Endothelial cell of umbilical vein (primary cell): Measurements from ENCODE around the gene LSM14A. TPM values are rescaled to one million over a fixed set of nuclear protein-coding genes. Genes with fewer than 3 reads are reported as not detected.
"Not testable (repeated sequence)": the region's sequence is repeated elsewhere in the genome, so short reads cannot be mapped to it uniquely, and the experiment has no call there.

Experiments used
- BruUV-seq: library from RNA; stranded (reverse); fragments of 400-500 nt; replicated peaks from 2 replicates; lab custom pipeline; 2021; lab: Mats Ljungman, UMichigan
- CTCF ChIA-PET: fragments of 300-600, 350-600 bp; sonication (Branson Sonifier 250); formaldehyde crosslinking; loops from one replicate; lab custom pipeline; 2021; ENCODE audit warnings: antibody characterized with exemption, inconsistent platforms; lab: Charles Lee
- POLR2A ChIA-PET: fragments of 300-600, 350-600 bp; sonication (Branson Sonifier 250); formaldehyde crosslinking; loops from one replicate; lab custom pipeline; 2021; ENCODE audit warnings: antibody characterized with exemption, inconsistent platforms; lab: Charles Lee
- DNase-seq: peaks from one replicate; pipeline ENCODE4 v3.0.0-alpha.2; 2011; ENCODE audit warnings: low read depth, low spot score
- FAIRE-seq: peaks from 2 replicates; lab custom pipeline; 2011; peaks lifted over from hg19 to GRCh38; lab: Jason Lieb, UNC
- H2AFZ ChIP-seq: 2 replicates; pipeline ENCODE4 v1.6.0; 2012; ENCODE audit warnings: low read depth, low read length, control low read depth, inconsistent platforms
- H3K27ac ChIP-seq: 2 replicates; pipeline ENCODE4 v1.5.1; 2011; ENCODE audit warnings: low read depth, mild to moderate bottlenecking, control low read depth, low read length, moderate library complexity; ENCODE audit not compliant: insufficient read depth
- H3K27me3 ChIP-seq, 2 experiments: 2 replicates each; pipeline versions ENCODE4 v1.6.0 to v1.6.1; 2011; ENCODE audit warnings: low read length in 2 of 2, mixed read lengths in 1 of 2; ENCODE audit not compliant: control insufficient read depth in 2 of 2, insufficient read depth in 2 of 2
- H3K36me3 ChIP-seq, 2 experiments: 2 replicates in 1 of 2; 3 replicates in 1 of 2; pipeline ENCODE4 v1.5.1; 2011; ENCODE audit warnings: low read length in 2 of 2, mild to moderate bottlenecking in 1 of 2, moderate library complexity in 1 of 2; ENCODE audit not compliant: control insufficient read depth in 2 of 2, insufficient read depth in 2 of 2; ENCODE audit errors: extremely low read depth in 1 of 2
- H3K4me1 ChIP-seq: 3 replicates; pipeline ENCODE4 v1.5.1; 2011; ENCODE audit warnings: mild to moderate bottlenecking, low read length; ENCODE audit not compliant: control insufficient read depth, insufficient read depth; ENCODE audit errors: extremely low read depth
- H3K4me2 ChIP-seq: 2 replicates; pipeline ENCODE4 v1.6.1; 2011; ENCODE audit warnings: low read length, control low read depth, mixed read lengths; ENCODE audit not compliant: insufficient read depth
- H3K4me3 ChIP-seq, 3 experiments: fragments of 200-600 bp in 1 of 3; sonication (generic), shearing (Covaris generic) in 1 of 3; replicated peaks in 1 of 3; 2 replicates each; pipeline ENCODE4 v1.5.1; 2011 to 2016; ENCODE audit warnings: control low read depth in 3 of 3, low read length in 3 of 3, mild to moderate bottlenecking in 2 of 3, inconsistent platforms in 1 of 3, low read depth in 1 of 3, moderate library complexity in 1 of 3; ENCODE audit not compliant: insufficient read depth in 1 of 3
- H3K79me2 ChIP-seq: 2 replicates; pipeline ENCODE4 v1.6.0; 2012; ENCODE audit warnings: low read length, inconsistent platforms; ENCODE audit not compliant: control insufficient read depth, insufficient read depth
- H3K9ac ChIP-seq: replicated peaks from 2 replicates; pipeline ENCODE3; 2011; ENCODE audit warnings: low read length, control low read depth; ENCODE audit not compliant: insufficient read depth; ENCODE audit errors: extremely low read depth
- H3K9me1 ChIP-seq: replicated peaks from 3 replicates; pipeline ENCODE4 v1.6.0; 2011; ENCODE audit warnings: mild to moderate bottlenecking, low read length; ENCODE audit not compliant: control insufficient read depth, insufficient read depth; ENCODE audit errors: extremely low read depth
- H3K9me3 ChIP-seq: replicated peaks from 2 replicates; pipeline ENCODE4 v1.5.1; 2012; ENCODE audit warnings: low read length, inconsistent platforms; ENCODE audit not compliant: control insufficient read depth, insufficient read depth
- H4K20me1 ChIP-seq: replicated peaks from 2 replicates; pipeline ENCODE3; 2011; ENCODE audit warnings: mild to moderate bottlenecking, low read length; ENCODE audit not compliant: control insufficient read depth, insufficient read depth; ENCODE audit errors: extremely low read depth
- EZH2 ChIP-seq: IDR thresholded peaks from 2 replicates; pipeline ENCODE4 v1.6.1; 2012; ENCODE audit warnings: borderline replicate concordance, low read depth, mild to moderate bottlenecking, moderate library complexity, low read length, inconsistent platforms; ENCODE audit not compliant: severe bottlenecking
- FOS ChIP-seq: IDR thresholded peaks from 2 replicates; pipeline ENCODE4 v1.6.1; 2011; ENCODE audit warnings: mild to moderate bottlenecking, low read length, moderate library complexity, borderline replicate concordance; ENCODE audit not compliant: insufficient read depth
- GATA2 ChIP-seq: IDR thresholded peaks from 2 replicates; pipeline ENCODE4 v1.7.0; 2011; ENCODE audit warnings: low read depth, mild to moderate bottlenecking, moderate library complexity, mixed read lengths, low read length; ENCODE audit not compliant: insufficient read length, insufficient read depth
- JUN ChIP-seq: IDR thresholded peaks from 2 replicates; pipeline ENCODE4 v1.6.1; 2011; ENCODE audit warnings: borderline replicate concordance, low read depth; ENCODE audit not compliant: insufficient read length, insufficient read depth
- MYC ChIP-seq: IDR thresholded peaks from one replicate; pipeline ENCODE4 v1.6.1; 2011; ENCODE audit warnings: mild to moderate bottlenecking, low read depth, low read length
- POLR2A ChIP-seq: IDR thresholded peaks from 2 replicates; pipeline ENCODE4 v1.6.1; 2012; ENCODE audit warnings: low read depth, mild to moderate bottlenecking, control low read depth, low read length
- POLR2AphosphoS5 ChIP-seq: IDR thresholded peaks from 2 replicates; pipeline ENCODE4 v1.6.1; 2012; ENCODE audit warnings: low read depth, mild to moderate bottlenecking, control low read depth, low read length, moderate library complexity; ENCODE audit not compliant: insufficient read depth
- dilution Hi-C: fragments of 300-500 bp; cut with MboI; formaldehyde crosslinking; loops from one replicate; pipeline ENCODE4 v1.15.0; 2019; ENCODE audit warnings: low sequenced_read_pairs; ENCODE audit not compliant: extremely low pct_ligation_motif_present
- intact Hi-C: fragments of 100-400 bp; cut with micrococcal nuclease; formaldehyde crosslinking; loops from one replicate; pipeline ENCODE4 v1.10.0; 2022
- polyA plus RNA-seq, 4 experiments: library from polyadenylated mRNA; depleted of rRNA in 3 of 4; stranded (reverse) in 3 of 4; unstranded in 1 of 4; fragments of >200 nt; gene quantifications; 2 replicates each; pipeline versions ENCODE4 v1.2.1 to v1.2.3, GENCODE V29; 2011 to 2012; ENCODE audit warnings: missing spikeins in 1 of 4
- total RNA-seq: library from RNA; stranded (reverse); gene quantifications from 2 replicates; pipeline ENCODE4 v1.2.3, GENCODE V29; 2021
- TF ChIP-seq, protein P1 (sequence below): IDR thresholded peaks from 2 replicates; pipeline ENCODE4 v1.6.1; 2011; ENCODE audit not compliant: insufficient read depth, insufficient read length
- TF ChIP-seq, protein P2 (sequence below), 2 donors: IDR thresholded peaks; 1 replicate in 1 of 2; 2 replicates in 1 of 2; pipeline ENCODE4 v1.5.1; 2011; ENCODE audit warnings: low read length in 2 of 2, mild to moderate bottlenecking in 2 of 2, moderate library complexity in 2 of 2, control low read depth in 1 of 2, inconsistent platforms in 1 of 2, low read depth in 1 of 2; ENCODE audit not compliant: insufficient read depth in 1 of 2; ENCODE audit errors: extremely low read depth in 1 of 2

The LSM14A gene
- total and polyA plus RNA-seq, 2 donors (not counting 3 experiments of a cell fraction or from before 2014, with no cell fraction given), result 96.7 to 122 TPM

GRCh38 chr19:34173193-34173956 is 1.1 kb downstream of the LSM14A start:
- peaks cover 3% of the 10 kb centered on the region in 2 experiments for H3K27me3 ChIP-seq
- BruUV-seq, result TSS peak; percentile 49
- H3K4me1 ChIP-seq, result peaks cover 48% of the 10 kb centered on the region
- peaks cover 60% of the 10 kb centered on the region for H3K79me2 ChIP-seq
- FAIRE-seq, result peak; percentile 44
- H3K36me3 ChIP-seq, result peaks cover 0 to 2% of the 10 kb centered on the region in 2 experiments
- H2AFZ ChIP-seq, result peak overlapping the region; percentile 86
- H4K20me1 ChIP-seq, result peaks cover 12% of the 10 kb centered on the region
- peak; percentile 73 for DNase-seq
- peak overlapping the region; percentile 97 for H3K27ac ChIP-seq
- peak overlapping the region; percentile 72 for H3K4me2 ChIP-seq
- TF ChIP-seq FOS (no peak), MYC (no peak), POLR2AphosphoS5 (no peak), GATA2 (no peak), JUN (no peak), EZH2 (no peak), POLR2A (no peak)
- TF ChIP-seq, protein P1, sequence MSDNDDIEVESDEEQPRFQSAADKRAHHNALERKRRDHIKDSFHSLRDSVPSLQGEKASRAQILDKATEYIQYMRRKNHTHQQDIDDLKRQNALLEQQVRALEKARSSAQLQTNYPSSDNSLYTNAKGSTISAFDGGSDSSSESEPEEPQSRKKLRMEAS, result no peak
- TF ChIP-seq, protein P2, sequence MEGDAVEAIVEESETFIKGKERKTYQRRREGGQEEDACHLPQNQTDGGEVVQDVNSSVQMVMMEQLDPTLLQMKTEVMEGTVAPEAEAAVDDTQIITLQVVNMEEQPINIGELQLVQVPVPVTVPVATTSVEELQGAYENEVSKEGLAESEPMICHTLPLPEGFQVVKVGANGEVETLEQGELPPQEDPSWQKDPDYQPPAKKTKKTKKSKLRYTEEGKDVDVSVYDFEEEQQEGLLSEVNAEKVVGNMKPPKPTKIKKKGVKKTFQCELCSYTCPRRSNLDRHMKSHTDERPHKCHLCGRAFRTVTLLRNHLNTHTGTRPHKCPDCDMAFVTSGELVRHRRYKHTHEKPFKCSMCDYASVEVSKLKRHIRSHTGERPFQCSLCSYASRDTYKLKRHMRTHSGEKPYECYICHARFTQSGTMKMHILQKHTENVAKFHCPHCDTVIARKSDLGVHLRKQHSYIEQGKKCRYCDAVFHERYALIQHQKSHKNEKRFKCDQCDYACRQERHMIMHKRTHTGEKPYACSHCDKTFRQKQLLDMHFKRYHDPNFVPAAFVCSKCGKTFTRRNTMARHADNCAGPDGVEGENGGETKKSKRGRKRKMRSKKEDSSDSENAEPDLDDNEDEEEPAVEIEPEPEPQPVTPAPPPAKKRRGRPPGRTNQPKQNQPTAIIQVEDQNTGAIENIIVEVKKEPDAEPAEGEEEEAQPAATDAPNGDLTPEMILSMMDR (IDR thresholded peaks at IDR 0.05; ENCODE audit: extremely low read depth in 1 of 2, insufficient read depth in 1 of 2, low read depth in 1 of 2, low read length in 2 of 2), result no peak
- intact Hi-C loops, result loop anchor here (5.0 kb wide), 3 partner anchors 174 to 1496 kb away; partner anchors contain the start of genes ANKRD27, KCTD15 and RGS9BP
- peak overlapping the region; percentile 99 for H3K9ac ChIP-seq
- ChIA-PET CTCF (interaction anchor here (1.7 kb wide), 1 partner anchor 46 kb away, joined by 3 read pairs; no protein-coding TSS in a partner anchor), POLR2A (interaction anchor here (0.6 to 1.2 kb wide), 2 partner anchors 12 to 148 kb away, joined by 3 read pairs; no protein-coding TSS in a partner anchor)
- H3K4me3 ChIP-seq, result peak overlapping the region; percentile 70 to 96 (median 80)
- H3K9me3 ChIP-seq, result no peaks in the 10 kb centered on the region
- dilution Hi-C loops, result no loop called here
- no peaks in the 10 kb centered on the region for H3K9me1 ChIP-seq

GRCh38 chr19:34175173-34175572 is 2.9 kb downstream of the LSM14A start:
- Histone ChIP-seq H3K79me2 (peaks cover 78% of the 10 kb centered on the region), H3K4me1 (peaks cover 59% of the 10 kb centered on the region), H4K20me1 (peaks cover 27% of the 10 kb centered on the region), H3K4me2 (peak overlapping the region; percentile 72)
- POLR2A ChIA-PET, H3K36me3 ChIP-seq, H3K27ac ChIP-seq, H3K9me3 ChIP-seq, H3K9me1 ChIP-seq, H3K9ac ChIP-seq, FAIRE-seq, H3K27me3 ChIP-seq, DNase-seq, CTCF ChIA-PET, H3K4me3 ChIP-seq, intact Hi-C loops, dilution Hi-C loops, BruUV-seq, H2AFZ ChIP-seq: not testable (repeated sequence)
